HCT116 (cell line): ENCODE results near the gene ZNF582. TPM values are rescaled to one million over a fixed set of nuclear protein-coding genes. Genes with fewer than 3 reads are reported as not detected.
"Not testable (repeated sequence)": the region's sequence is repeated elsewhere in the genome, so short reads cannot be mapped to it uniquely, and the experiment has no call there.

Experiments used
- ATAC-seq: fragments of 200-7000 bp; cut with Tn5 transposase; 2 replicates; pipeline ENCODE4 v1.9.1; 2020; ENCODE audit warnings: mild to moderate bottlenecking, moderate library complexity
- BruUV-seq: library from RNA; stranded (reverse); fragments of 400-500 nt; replicated peaks from 2 replicates; lab custom pipeline; 2021; lab: Mats Ljungman, UMichigan
- CTCF ChIA-PET: fragments of 300-600 bp; sonication (Branson Sonifier 250); formaldehyde crosslinking; loops from one replicate; lab custom pipeline; 2021; ENCODE audit warnings: antibody characterized with exemption; lab: Charles Lee
- POLR2A ChIA-PET: fragments of 300-600, 350-600 bp; sonication (Branson Sonifier 250); formaldehyde crosslinking; loops from one replicate; lab custom pipeline; 2021; ENCODE audit warnings: antibody characterized with exemption; lab: Charles Lee
- RAD21 ChIA-PET, 2 experiments: fragments of 300-600 bp; sonication (Branson Sonifier 250); formaldehyde crosslinking; loops; one replicate each; lab custom pipeline; 2023; ENCODE audit warnings: low total read pairs in 2 of 2; ENCODE audit not compliant: uncharacterized antibody in 2 of 2, unreplicated experiment in 2 of 2, low non-redundant PET in 1 of 2; lab: Charles Lee
- DNase-seq: peaks from one replicate; pipeline ENCODE4 v3.0.0-alpha.2; 2010; ENCODE audit warnings: low read depth, low spot score
- H2AFZ ChIP-seq: fragments of 200-600 bp; shearing (Covaris generic), sonication (generic); 2 replicates; pipeline ENCODE4 v1.6.1; 2017; ENCODE audit warnings: low read depth, mixed run types, mixed read lengths, antibody characterized with exemption, low read length; ENCODE audit not compliant: poor library complexity, severe bottlenecking
- H3K27ac ChIP-seq: 2 replicates; pipeline ENCODE4 v1.5.1; 2012; ENCODE audit warnings: low read depth, low read length
- H3K27me3 ChIP-seq: fragments of 200-600 bp; sonication (generic); 2 replicates; pipeline ENCODE4 v1.6.1; 2016; ENCODE audit warnings: mixed run types, low read length, mixed read lengths; ENCODE audit not compliant: insufficient read depth
- H3K36me3 ChIP-seq, 2 experiments: fragments of 200-500 bp in 1 of 2; fragments of 200-600 bp in 1 of 2; sonication (Bioruptor generic) in 1 of 2; sonication (generic) in 1 of 2; 2 replicates each; pipeline versions ENCODE4 v1.5.1 to v1.6.1; 2014 to 2016; ENCODE audit warnings: low read length in 2 of 2, inconsistent platforms in 1 of 2, mixed read lengths in 1 of 2, mixed run types in 1 of 2; ENCODE audit not compliant: insufficient read depth in 2 of 2, control insufficient read depth in 1 of 2
- H3K4me1 ChIP-seq, 2 experiments: fragments of 200-600 bp in 1 of 2; sonication (generic) in 1 of 2; 2 replicates each; pipeline versions ENCODE4 v1.5.1 to v1.6.1; 2012 to 2017; ENCODE audit warnings: low read length in 2 of 2, inconsistent platforms in 1 of 2, mild to moderate bottlenecking in 1 of 2, mixed read lengths in 1 of 2, mixed run types in 1 of 2, moderate library complexity in 1 of 2; ENCODE audit not compliant: insufficient read depth in 2 of 2, control insufficient read depth in 1 of 2
- H3K4me2 ChIP-seq: fragments of 200-600 bp; sonication (generic); 2 replicates; pipeline ENCODE4 v1.6.1; 2017; ENCODE audit warnings: mixed run types, low read length, mixed read lengths
- H3K4me3 ChIP-seq, 2 experiments: fragments of 200-600 bp in 1 of 2; sonication (generic) in 1 of 2; replicated peaks in 1 of 2; 2 replicates each; pipeline ENCODE4 v1.5.1; 2011 to 2016; ENCODE audit warnings: low read length in 2 of 2, control low read depth in 1 of 2, low read depth in 1 of 2, mild to moderate bottlenecking in 1 of 2, mixed read lengths in 1 of 2, mixed run types in 1 of 2
- H3K79me2 ChIP-seq: fragments of 200-600 bp; sonication (generic); 2 replicates; pipeline ENCODE4 v1.6.1; 2017; ENCODE audit warnings: mild to moderate bottlenecking, mixed run types, low read length, moderate library complexity, mixed read lengths; ENCODE audit not compliant: insufficient read depth
- H3K9ac ChIP-seq: fragments of 200-600 bp; sonication (generic); 2 replicates; pipeline ENCODE4 v1.6.1; 2016; ENCODE audit warnings: low read length, mixed read lengths
- H3K9me2 ChIP-seq: fragments of 200-600 bp; sonication (generic), shearing (Covaris generic); 2 replicates; pipeline ENCODE4 v1.6.1; 2017; ENCODE audit warnings: mixed run types, mild to moderate bottlenecking, moderate library complexity; ENCODE audit not compliant: insufficient read depth
- H3K9me3 ChIP-seq, 2 experiments: fragments of 200-500 bp in 1 of 2; fragments of 200-600 bp in 1 of 2; sonication (Bioruptor generic) in 1 of 2; sonication (generic) in 1 of 2; 2 replicates each; pipeline ENCODE4 v1.6.1; 2014 to 2017; ENCODE audit warnings: low read length in 2 of 2, mixed read lengths in 2 of 2, inconsistent platforms in 1 of 2, low read depth in 1 of 2, mild to moderate bottlenecking in 1 of 2, mixed run types in 1 of 2, moderate library complexity in 1 of 2; ENCODE audit not compliant: control insufficient read depth in 1 of 2, insufficient read depth in 1 of 2
- H4K20me1 ChIP-seq: fragments of 200-600 bp; sonication (generic), shearing (Covaris generic); 2 replicates; pipeline ENCODE4 v1.6.1; 2017; ENCODE audit warnings: mixed run types, mild to moderate bottlenecking, moderate library complexity; ENCODE audit not compliant: insufficient read depth
- intact Hi-C: fragments of 100-400 bp; cut with micrococcal nuclease; formaldehyde crosslinking; loops from 2 replicates; pipeline ENCODE4 v1.10.0; 2022
- total RNA-seq: library from RNA; stranded (reverse); gene quantifications from one replicate; pipeline ENCODE4 v1.2.1, GENCODE V29; 2021; ENCODE audit not compliant: unreplicated experiment

Gene ZNF582
- total RNA-seq, 1 experiment from 2014 or later, result not detected

GRCh38 chr19:56339031-56339430 lies 54.3 kb downstream of the ZNF582 start:
- BruUV-seq, H3K27ac ChIP-seq, ATAC-seq, CTCF ChIA-PET, POLR2A ChIA-PET, H3K27me3 ChIP-seq, intact Hi-C loops, H3K4me3 ChIP-seq, H3K36me3 ChIP-seq, H3K9ac ChIP-seq, H2AFZ ChIP-seq, H4K20me1 ChIP-seq, H3K4me1 ChIP-seq, H3K79me2 ChIP-seq, DNase-seq, H3K9me2 ChIP-seq, RAD21 ChIA-PET, H3K4me2 ChIP-seq: not testable (repeated sequence)
- H3K9me3 ChIP-seq, result peaks cover 4 to 12% of the 10 kb centered on the region in 2 experiments; a peak in 2 of 4 replicates

- H3K79me2 ChIP-seq, H3K4me3 ChIP-seq, H3K36me3 ChIP-seq, ATAC-seq, RAD21 ChIA-PET, H3K9me2 ChIP-seq, intact Hi-C loops, H4K20me1 ChIP-seq, H3K9me3 ChIP-seq, POLR2A ChIA-PET, H3K4me2 ChIP-seq, H3K27ac ChIP-seq, DNase-seq, H3K9ac ChIP-seq, BruUV-seq, H3K27me3 ChIP-seq, H2AFZ ChIP-seq, H3K4me1 ChIP-seq: not testable (repeated sequence)
- CTCF ChIA-PET, result interaction anchor here (0.9 kb wide), 1 partner anchor 13 kb away, joined by 3 read pairs; no protein-coding TSS in a partner anchor
These were observed 56.3 kb downstream of the ZNF582 start for GRCh38 chr19:56337077-56337476.

GRCh38 chr19:56335371-56335770 lies 58.0 kb downstream of the ZNF582 start:
- BruUV-seq, H3K79me2 ChIP-seq, POLR2A ChIA-PET, ATAC-seq, H3K9ac ChIP-seq, H2AFZ ChIP-seq, H3K27ac ChIP-seq, RAD21 ChIA-PET, H3K36me3 ChIP-seq, DNase-seq, intact Hi-C loops, H3K9me3 ChIP-seq, H3K4me3 ChIP-seq, H3K27me3 ChIP-seq, H3K4me1 ChIP-seq, H3K4me2 ChIP-seq, H3K9me2 ChIP-seq, H4K20me1 ChIP-seq: not testable (repeated sequence)
- CTCF ChIA-PET, result interaction anchor here (0.7 to 3.8 kb wide), 3 partner anchors 13 to 254 kb away, joined by 3 to 229 read pairs (median 34); no protein-coding TSS in a partner anchor
